Right cardiac atrium (tissue), 5 donors: ENCODE measurements around the gene EIF3D. TPM values are rescaled to one million over a fixed set of nuclear protein-coding genes. Genes with fewer than 3 reads are reported as not detected.

ENCODE experiments used
- ATAC-seq, 2 donors: fragments of 200-7000 bp; cut with Tn5 transposase; one replicate each; pipeline versions ENCODE4 v1.8.0 to v1.9.1; 2020; ENCODE audit warnings: moderate library complexity in 2 of 2, mild to moderate bottlenecking in 1 of 2
- DNase-seq, 3 donors: peaks; one replicate each; pipeline ENCODE4 v3.0.0-alpha.2; 2020
- H3K27ac ChIP-seq: one replicate; pipeline ENCODE4 v1.5.1; 2013; ENCODE audit warnings: mild to moderate bottlenecking, low read length, control low read depth, moderate library complexity
- H3K27me3 ChIP-seq: one replicate; pipeline ENCODE4 v1.6.1; 2013; ENCODE audit not compliant: control insufficient read depth, insufficient read depth
- H3K4me1 ChIP-seq: one replicate; pipeline ENCODE4 v1.6.1; 2013; ENCODE audit warnings: low read length; ENCODE audit not compliant: control insufficient read depth, insufficient read depth
- H3K4me3 ChIP-seq: one replicate; pipeline ENCODE4 v1.5.1; 2013; ENCODE audit warnings: low read length, control low read depth
- H3K9me3 ChIP-seq: one replicate; pipeline ENCODE4 v1.6.1; 2013; ENCODE audit warnings: low read length; ENCODE audit not compliant: control insufficient read depth
- WGBS: extraction: QIAGEN DNeasy Blood & Tissue Kit; methylation state at CpG from one replicate; pipeline ENCODE4 v1.1.7; 2013; 5-methylcytosine and 5-hydroxymethylcytosine counted together
- intact Hi-C, 4 donors: fragments of 100-400 bp; cut with DNase I; formaldehyde crosslinking; loops; one replicate each; pipeline versions ENCODE4 v1.11.0 to v1.14.0; 2022 to 2023
- long read RNA-seq, 4 donors: library from polyadenylated mRNA; unstranded; transcript quantifications; one replicate each; pipeline ENCODE4 v2.0.0, GENCODE V29; 2020 to 2021
- polyA plus RNA-seq: library from polyadenylated mRNA; stranded (reverse); fragments of 200-250 nt; gene quantifications from one replicate; pipeline ENCODE4 v1.2.3, GENCODE V29; 2013
- total RNA-seq, 4 donors: library from RNA; stranded (reverse); fragmentation: NEBNext Ultra II Directional; extraction: Animal tissue kit (Norgen Biotek cat#: 25700); gene quantifications; one replicate each; pipeline ENCODE4 v1.2.1, GENCODE V29; 2021
- donor health status: healthy with polysubstance abuse.
- donor health status: DM: no; HTN: yes; CAD: no.
- donor health status: DM: no; HTN: no; CAD: no.
- donor health status: DM: no; HTN: yes; CAD: no; lungs with severe emphysema.
- donor health status: DM: yes; HTN: yes; CAD: no.

Gene EIF3D, protein sequence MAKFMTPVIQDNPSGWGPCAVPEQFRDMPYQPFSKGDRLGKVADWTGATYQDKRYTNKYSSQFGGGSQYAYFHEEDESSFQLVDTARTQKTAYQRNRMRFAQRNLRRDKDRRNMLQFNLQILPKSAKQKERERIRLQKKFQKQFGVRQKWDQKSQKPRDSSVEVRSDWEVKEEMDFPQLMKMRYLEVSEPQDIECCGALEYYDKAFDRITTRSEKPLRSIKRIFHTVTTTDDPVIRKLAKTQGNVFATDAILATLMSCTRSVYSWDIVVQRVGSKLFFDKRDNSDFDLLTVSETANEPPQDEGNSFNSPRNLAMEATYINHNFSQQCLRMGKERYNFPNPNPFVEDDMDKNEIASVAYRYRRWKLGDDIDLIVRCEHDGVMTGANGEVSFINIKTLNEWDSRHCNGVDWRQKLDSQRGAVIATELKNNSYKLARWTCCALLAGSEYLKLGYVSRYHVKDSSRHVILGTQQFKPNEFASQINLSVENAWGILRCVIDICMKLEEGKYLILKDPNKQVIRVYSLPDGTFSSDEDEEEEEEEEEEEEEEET
- total RNA-seq, result 10 to 100 TPM; 68.5 to 92.0 (median 83.5) TPM
- 67.6 TPM for polyA plus RNA-seq
- long read RNA-seq, donor 1, transcript EIF3D-201 (15 exons, 2,155 nt), result major isoform, 179 of 195 reads
- long read RNA-seq, donor 1, partial matches to known transcripts, result 8 of 195 reads
- long read RNA-seq, donor 1, other reads (novel, unspliced or antisense), result 7 of 195 reads
- long read RNA-seq, donor 2, transcript EIF3D-201 (15 exons, 2,155 nt), result major isoform, 70 of 86 reads
- long read RNA-seq, donor 2, partial matches to known transcripts, result 1 of 86 reads
- long read RNA-seq, donor 2, other reads (novel, unspliced or antisense), result 15 of 86 reads
- long read RNA-seq, donor 3, transcript EIF3D-201 (15 exons, 2,155 nt), result major isoform, 518 of 583 reads
- long read RNA-seq, donor 3, partial matches to known transcripts, result 24 of 583 reads
- long read RNA-seq, donor 3, other reads (novel, unspliced or antisense), result 41 of 583 reads
- long read RNA-seq, donor 4, transcript EIF3D-201 (15 exons, 2,155 nt), result major isoform, 90 of 101 reads
- long read RNA-seq, donor 4, partial matches to known transcripts, result 1 of 101 reads
- long read RNA-seq, donor 4, other reads (novel, unspliced or antisense), result 10 of 101 reads

DNA sequence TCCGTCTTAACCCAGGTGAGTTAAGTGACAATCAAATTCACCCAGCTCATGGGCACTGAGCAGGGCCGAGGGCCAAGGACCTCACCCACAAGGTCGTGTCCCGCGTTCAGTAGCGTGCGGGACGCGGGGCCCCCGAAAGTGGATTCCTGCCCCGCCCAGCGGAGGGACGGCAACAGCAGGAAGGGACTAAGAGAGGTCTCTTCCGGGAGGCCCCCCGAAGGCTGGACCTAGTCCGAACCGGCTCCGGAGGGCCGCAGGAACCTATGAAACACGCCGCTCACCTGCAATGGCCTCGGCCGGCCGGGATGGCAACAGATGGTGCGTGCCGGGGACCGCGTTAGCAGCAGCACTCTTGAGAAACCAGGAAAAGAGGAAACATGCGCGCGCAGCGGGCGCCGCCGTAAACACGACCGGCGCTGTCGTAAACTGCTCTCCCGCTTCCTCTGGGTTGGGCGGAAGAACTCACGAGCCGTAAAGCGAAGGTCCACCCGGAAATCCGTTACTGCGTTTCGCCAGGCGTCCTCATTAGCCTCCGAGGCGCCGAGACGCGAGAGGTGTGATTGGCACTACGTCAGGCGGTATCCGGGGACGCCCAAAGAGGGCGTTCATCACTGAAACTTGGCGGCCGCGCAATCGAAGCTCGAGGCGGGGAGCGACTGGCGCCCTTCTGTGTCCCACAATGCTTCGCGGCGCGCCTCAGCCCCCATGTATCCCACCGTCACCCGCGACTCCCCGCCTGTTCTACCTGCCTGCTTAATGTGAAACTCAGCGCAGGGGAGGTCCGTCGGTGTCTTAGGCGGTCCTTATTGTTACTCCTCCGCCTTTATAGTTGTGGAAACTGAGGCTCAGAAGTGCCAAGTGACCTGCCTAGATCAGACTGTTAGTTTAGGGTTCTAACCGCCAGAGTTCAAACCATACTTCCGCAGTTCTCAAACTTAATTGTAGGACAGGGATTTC, at the start of gene EIF3D:
TSS of gene EIF3D (minus strand) at position 372 of the 957 bp plus-strand sequence. CDS start 3,045 bp downstream, outside the sequence.
- no peaks in the 10 kb centered on the region for H3K4me1 ChIP-seq
- no peaks in the 10 kb centered on the region for H3K27me3 ChIP-seq
- H3K9me3 ChIP-seq, result no peaks in the 10 kb centered on the region
- under 1% methylated on average over 82 of the region's 82 CpGs for WGBS
- peak; percentile 99 for DNase-seq
- H3K4me3 ChIP-seq, result peak within 1 kb of the TSS; percentile 95
- peak within 1 kb of the TSS; percentile 94 for H3K27ac ChIP-seq
- peak; percentile 95 to 96 for ATAC-seq
- intact Hi-C loops, result no loop called here

DNA sequence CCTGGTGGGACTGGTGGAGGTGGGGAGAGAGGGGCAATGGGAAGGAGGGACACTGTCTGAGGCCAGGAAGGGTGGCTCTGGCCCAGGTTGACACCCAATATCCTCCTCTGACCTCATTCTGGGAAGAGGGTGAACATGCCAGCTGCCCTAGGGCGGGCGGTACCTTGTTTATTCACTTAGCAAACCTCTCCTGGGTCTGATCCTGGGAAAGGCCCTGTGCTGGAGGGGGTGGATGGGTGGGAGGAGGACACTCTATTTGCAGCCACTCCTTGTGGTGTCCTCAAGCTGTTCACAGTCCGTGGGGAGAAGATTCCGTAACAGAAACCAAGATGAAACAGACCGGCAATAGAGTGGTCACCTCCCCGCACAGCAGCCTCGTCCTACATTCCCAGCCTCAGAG, 49.7 kb upstream of the EIF3D start:
- Histone ChIP-seq H3K27me3 (no peaks in the 10 kb centered on the region), H3K9me3 (no peaks in the 10 kb centered on the region), H3K27ac (no peak overlapping the region), H3K4me3 (no peak overlapping the region), H3K4me1 (no peaks in the 10 kb centered on the region)
- intact Hi-C loops, result no loop called here
- ATAC-seq (no peak), DNase-seq (no peak)
- WGBS, result 79% methylated on average over 7 of the region's 7 CpGs

DNA sequence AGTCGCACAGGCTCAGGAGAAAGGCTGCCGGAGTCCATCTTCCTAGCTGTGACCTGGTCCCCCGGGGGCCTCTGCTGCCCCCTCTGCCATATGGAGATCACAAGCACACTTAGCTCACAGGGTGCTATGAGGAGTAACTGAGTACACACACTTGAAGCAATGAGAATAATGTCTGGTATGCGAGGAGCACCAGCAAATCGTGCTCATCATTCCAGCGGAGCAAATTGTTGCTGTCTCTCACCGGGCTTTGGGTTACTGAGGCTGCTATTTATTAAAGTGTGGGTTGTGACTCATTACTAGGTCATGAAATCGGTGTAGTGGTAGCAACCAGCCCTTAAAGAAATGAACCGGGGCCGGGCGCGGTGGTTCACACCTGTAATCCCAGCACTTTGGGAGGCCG, 48.1 kb upstream of the EIF3D start:
- WGBS, result 72% methylated on average over 13 of the region's 13 CpGs
- H3K9me3 ChIP-seq, result no peaks in the 10 kb centered on the region

GRCh38 chr22:36574728-36575127, 45.8 kb upstream of the EIF3D start:
- intact Hi-C loops, result no loop called here
- ATAC-seq (no peak), DNase-seq (no peak)
- Histone ChIP-seq H3K27me3 (no peaks in the 10 kb centered on the region), H3K27ac (no peak overlapping the region), H3K4me1 (no peaks in the 10 kb centered on the region), H3K9me3 (no peaks in the 10 kb centered on the region), H3K4me3 (no peak overlapping the region)
- 100% methylated on average over 1 of the region's 1 CpG for WGBS

More for the DNA sequence above, 48.1 kb upstream of the EIF3D start:
- Histone ChIP-seq H3K27ac (no peak overlapping the region), H3K27me3 (no peaks in the 10 kb centered on the region), H3K4me1 (no peaks in the 10 kb centered on the region), H3K4me3 (no peak overlapping the region)
- ATAC-seq, result no peak
- no peak for DNase-seq
- intact Hi-C loops, result no loop called here

DNA sequence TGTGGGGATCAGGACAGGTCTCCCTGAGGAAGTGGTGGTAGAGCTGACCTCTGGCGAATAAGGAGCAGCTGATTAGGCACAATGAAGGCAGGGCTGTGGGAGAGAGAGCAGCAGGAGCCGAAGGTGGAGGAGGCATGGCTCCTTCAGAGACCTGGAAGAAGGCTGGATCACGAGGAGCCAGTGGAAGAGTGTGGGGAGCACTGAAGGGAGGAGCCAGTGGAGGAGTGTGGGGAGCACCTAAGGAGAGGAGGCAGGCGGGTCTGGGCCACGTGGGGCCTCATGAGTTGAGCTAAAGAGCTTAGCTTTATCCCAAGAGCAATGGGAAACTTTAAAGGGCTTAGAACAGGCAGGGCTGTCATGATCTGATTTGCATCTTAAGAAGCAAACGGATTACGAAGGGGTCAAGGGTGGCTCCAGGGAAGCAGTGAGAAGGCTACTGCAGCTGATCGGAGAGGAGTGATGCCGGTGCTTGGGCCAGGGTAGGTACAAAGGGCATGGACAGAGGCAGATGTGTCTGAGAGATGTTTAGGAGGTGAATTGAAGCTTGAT, 44.9 kb upstream of the EIF3D start:
- DNase-seq (no peak), ATAC-seq (no peak)
- intact Hi-C loops, result no loop called here
- Histone ChIP-seq H3K27me3 (no peaks in the 10 kb centered on the region), H3K9me3 (no peaks in the 10 kb centered on the region), H3K4me3 (no peak overlapping the region), H3K4me1 (no peaks in the 10 kb centered on the region), H3K27ac (no peak overlapping the region)
- 42% methylated on average over 9 of the region's 9 CpGs for WGBS

DNA sequence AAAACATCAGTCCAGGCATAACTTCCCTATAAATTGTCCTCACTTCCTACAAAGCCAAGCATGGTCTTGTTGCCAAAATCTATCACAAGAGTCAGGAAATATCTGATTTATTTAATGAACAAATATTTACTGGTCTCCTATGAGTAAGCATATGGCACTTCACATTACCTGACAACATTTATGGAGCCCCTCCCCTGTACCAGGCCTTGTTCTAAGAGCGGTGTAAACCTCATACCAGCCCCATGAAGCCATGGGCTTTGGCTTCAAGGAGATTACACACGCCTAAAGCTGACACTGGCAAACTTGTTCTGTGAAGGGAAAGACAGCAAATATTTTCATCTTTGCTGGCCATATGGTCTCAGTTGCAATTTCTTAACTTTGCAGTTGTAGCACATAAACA, 43.0 kb upstream of the EIF3D start:
- H3K4me1 ChIP-seq, result no peaks in the 10 kb centered on the region
- WGBS, result 89% methylated on average over 2 of the region's 2 CpGs
- intact Hi-C loops, result no loop called here
- no peak overlapping the region for H3K27ac ChIP-seq
- DNase-seq (no peak), ATAC-seq (no peak)
- no peak overlapping the region for H3K4me3 ChIP-seq
- no peaks in the 10 kb centered on the region for H3K9me3 ChIP-seq
- no peaks in the 10 kb centered on the region for H3K27me3 ChIP-seq

GRCh38 chr22:36569999-36570398, 41.0 kb upstream of the EIF3D start:
- Histone ChIP-seq H3K4me1 (no peaks in the 10 kb centered on the region), H3K9me3 (no peaks in the 10 kb centered on the region), H3K27me3 (no peaks in the 10 kb centered on the region), H3K27ac (no peak overlapping the region), H3K4me3 (no peak overlapping the region)
- intact Hi-C loops, result no loop called here
- ATAC-seq (no peak), DNase-seq (no peak)
- 33% methylated on average over 12 of the region's 12 CpGs for WGBS

DNA sequence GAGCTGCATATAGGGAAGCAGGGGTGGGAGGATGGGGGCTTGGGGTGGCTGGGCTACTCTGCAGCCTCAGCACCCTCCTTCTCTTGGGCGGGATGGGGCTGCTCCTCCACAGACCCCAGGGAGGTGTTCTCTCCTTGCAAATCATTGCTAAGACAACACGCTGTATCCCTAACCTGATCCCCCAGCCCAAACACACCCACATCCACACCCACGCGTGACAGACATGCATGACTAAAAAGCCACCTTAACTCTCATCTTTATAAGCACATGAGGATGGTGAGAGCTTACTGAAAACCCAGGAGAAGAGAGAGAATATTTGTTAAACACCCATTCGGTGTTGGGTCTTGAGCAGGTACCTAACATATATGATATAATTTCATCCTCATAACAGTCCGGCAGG, 39.9 kb upstream of the EIF3D start:
- WGBS, result 82% methylated on average over 6 of the region's 6 CpGs
- ATAC-seq, result no peak
- H3K27me3 ChIP-seq, result no peaks in the 10 kb centered on the region
- H3K9me3 ChIP-seq, result no peaks in the 10 kb centered on the region
- no peak for DNase-seq
- intact Hi-C loops, result no loop called here
- H3K4me1 ChIP-seq, result no peaks in the 10 kb centered on the region
- H3K27ac ChIP-seq, result no peak overlapping the region
- no peak overlapping the region for H3K4me3 ChIP-seq

- intact Hi-C loops, result no loop called here
- Histone ChIP-seq H3K4me3 (no peak overlapping the region), H3K4me1 (no peaks in the 10 kb centered on the region), H3K9me3 (no peaks in the 10 kb centered on the region), H3K27ac (no peak overlapping the region), H3K27me3 (no peaks in the 10 kb centered on the region)
- ATAC-seq (no peak), DNase-seq (no peak)
- WGBS, result 78% methylated on average over 8 of the region's 8 CpGs
Observed at GRCh38 chr22:36566720-36567119, 37.8 kb upstream of the EIF3D start.

DNA sequence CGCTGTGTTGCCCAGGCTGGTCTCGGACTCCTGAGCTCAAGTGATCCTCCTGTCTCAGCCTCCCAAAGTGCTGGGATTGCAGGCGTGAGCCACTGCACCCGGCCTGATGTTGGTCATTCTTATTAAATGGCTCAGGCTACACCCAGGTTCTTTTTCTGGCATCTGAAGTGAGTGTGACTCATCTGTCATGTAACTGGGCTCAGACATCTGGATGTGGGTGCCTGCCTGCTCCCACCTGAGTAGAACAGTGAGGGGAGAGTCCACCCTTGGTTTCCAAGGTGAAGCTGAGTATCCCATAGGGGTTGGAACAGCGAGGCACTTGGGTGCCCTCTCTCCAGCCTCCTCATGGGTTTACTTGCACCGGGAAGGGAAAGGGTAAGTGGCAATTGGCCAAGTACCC, 36.7 kb upstream of the EIF3D start:
- DNase-seq (no peak), ATAC-seq (no peak)
- intact Hi-C loops, result no loop called here
- Histone ChIP-seq H3K9me3 (no peaks in the 10 kb centered on the region), H3K4me1 (no peaks in the 10 kb centered on the region), H3K27me3 (no peaks in the 10 kb centered on the region), H3K27ac (no peak overlapping the region), H3K4me3 (no peak overlapping the region)
- WGBS, result 82% methylated on average over 6 of the region's 6 CpGs
